Activated T-cell treated with anti-CD3 and anti-CD28 coated beads, Interleukin-2, amount 50 U/mL, for 72 hours (primary cell): ENCODE data around the gene OGT. TPM values are rescaled to one million over a fixed set of nuclear protein-coding genes. Genes with fewer than 3 reads are reported as not detected.

Source experiments
- ATAC-seq, 2 donors: fragments of 150-1000 bp; cut with Tn5 transposase; replicated peaks in 1 of 2; 2 replicates each; pipeline ENCODE4 v1.10.0; 2021; ENCODE audit warnings: moderate library complexity in 2 of 2, mild to moderate bottlenecking in 1 of 2
- DNase-seq, 2 donors: peaks; one replicate each; pipeline ENCODE4 v3.0.0; 2021 to 2022; ENCODE audit warnings: mixed read lengths in 1 of 2
- H3K27ac Mint-ChIP-seq: one replicate; pipeline ENCODE4 v1.8.0; 2022; ENCODE audit warnings: mild to moderate bottlenecking, moderate library complexity, mixed read lengths
- H3K27me3 Mint-ChIP-seq: one replicate; pipeline ENCODE4 v1.8.0; 2022; ENCODE audit warnings: low read depth, mixed read lengths
- H3K36me3 Mint-ChIP-seq, 2 donors: one replicate each; pipeline ENCODE4 v1.8.0; 2022; ENCODE audit warnings: mixed read lengths in 2 of 2, mild to moderate bottlenecking in 1 of 2; ENCODE audit not compliant: insufficient read depth in 2 of 2
- H3K4me1 Mint-ChIP-seq: one replicate; pipeline ENCODE4 v1.8.0; 2022; ENCODE audit warnings: low read depth, mixed read lengths
- H3K4me3 Mint-ChIP-seq, 2 donors: one replicate each; pipeline ENCODE4 v1.8.0; 2022; ENCODE audit warnings: mild to moderate bottlenecking in 2 of 2, mixed read lengths in 2 of 2, moderate library complexity in 2 of 2
- H3K9me3 Mint-ChIP-seq, 2 donors: one replicate each; pipeline ENCODE4 v1.8.0; 2022; ENCODE audit warnings: mixed read lengths in 2 of 2
- total RNA-seq, 2 donors: library from RNA; stranded (reverse); gene quantifications; one replicate each; pipeline ENCODE4 v1.2.3, GENCODE V29; 2022

The OGT gene
- total RNA-seq, 2 donors from 2014 or later = 702 to 788 TPM

GRCh38 chrX:71515038-71515396 is 17.9 kb upstream of the OGT start:
- DNase-seq = no peak
- H3K27ac Mint-ChIP-seq = no peak overlapping the region

GRCh38 chrX:71525316-71525715 is 7.6 kb upstream of the OGT start:
- ATAC-seq (no peak), DNase-seq (no peak)
- Mint-ChIP-seq H3K27ac (no peak overlapping the region), H3K4me1 (no peaks in the 10 kb centered on the region), H3K27me3 (no peaks in the 10 kb centered on the region), H3K36me3 (no peaks in the 10 kb centered on the region), H3K9me3 (no peaks in the 10 kb centered on the region), H3K4me3 (no peak overlapping the region)

More at GRCh38 chrX:71515038-71515396, 17.9 kb upstream of the OGT start:
- H3K27me3 Mint-ChIP-seq = peaks cover 19% of the 10 kb centered on the region
- H3K4me3 Mint-ChIP-seq = no peak overlapping the region
- H3K9me3 Mint-ChIP-seq = peaks cover 0 to 4% of the 10 kb centered on the region in 2 donors
- no peak for ATAC-seq
- H3K36me3 Mint-ChIP-seq = no peaks in the 10 kb centered on the region
- peaks cover 17% of the 10 kb centered on the region for H3K4me1 Mint-ChIP-seq

- peak overlapping the region; percentile 97 to 100 for H3K4me3 Mint-ChIP-seq
- H3K9me3 Mint-ChIP-seq = no peaks in the 10 kb centered on the region
- H3K4me1 Mint-ChIP-seq = peaks cover 17% of the 10 kb centered on the region
- ATAC-seq (peak; percentile 76 to 77), DNase-seq (peak; percentile 59 to 74)
- H3K36me3 Mint-ChIP-seq = peaks cover 21 to 32% of the 10 kb centered on the region in 2 donors
- peaks cover 7% of the 10 kb centered on the region for H3K27me3 Mint-ChIP-seq
- H3K27ac Mint-ChIP-seq = peak overlapping the region; percentile 100
Observed at GRCh38 chrX:71532078-71532752, 689 bp upstream of the OGT start.

- H3K36me3 Mint-ChIP-seq = peaks cover 25 to 39% of the 10 kb centered on the region in 2 donors
- H3K27me3 Mint-ChIP-seq = peaks cover 7% of the 10 kb centered on the region
- ATAC-seq (no peak), DNase-seq (no peak)
- no peaks in the 10 kb centered on the region for H3K9me3 Mint-ChIP-seq
- H3K4me3 Mint-ChIP-seq = peak overlapping the region; percentile 97 to 100
- H3K4me1 Mint-ChIP-seq = peaks cover 19% of the 10 kb centered on the region
- peak overlapping the region; percentile 100 for H3K27ac Mint-ChIP-seq
Observed at GRCh38 chrX:71533516-71533850, 579 bp downstream of the OGT start.

GRCh38 chrX:71533851-71534561 is 1.1 kb downstream of the OGT start:
- Mint-ChIP-seq H3K36me3 (peaks cover 25 to 41% of the 10 kb centered on the region in 2 donors), H3K4me3 (peak overlapping the region; percentile 97 to 100)

GRCh38 chrX:71534773-71535544 is 2.1 kb downstream of the OGT start:
- H3K36me3 Mint-ChIP-seq = peaks cover 28 to 48% of the 10 kb centered on the region in 2 donors
- DNase-seq (no peak), ATAC-seq (no peak)
- peaks cover 7% of the 10 kb centered on the region for H3K27me3 Mint-ChIP-seq
- no peaks in the 10 kb centered on the region for H3K9me3 Mint-ChIP-seq
- peaks cover 32% of the 10 kb centered on the region for H3K4me1 Mint-ChIP-seq
- H3K27ac Mint-ChIP-seq = peak overlapping the region; percentile 100
- peak overlapping the region; percentile 97 to 100 for H3K4me3 Mint-ChIP-seq

More at GRCh38 chrX:71533851-71534561, 1.1 kb downstream of the OGT start:
- H3K9me3 Mint-ChIP-seq = no peaks in the 10 kb centered on the region
- H3K27me3 Mint-ChIP-seq = peaks cover 7% of the 10 kb centered on the region
- ATAC-seq (peak; percentile 11 to 16), DNase-seq (peak; percentile 60 to 67)
- H3K4me1 Mint-ChIP-seq = peaks cover 24% of the 10 kb centered on the region
- H3K27ac Mint-ChIP-seq = peak overlapping the region; percentile 100

- H3K27ac Mint-ChIP-seq = peak overlapping the region; percentile 97
- DNase-seq (peak; percentile 29 to 55), ATAC-seq (no peak)
- peaks cover 31 to 54% of the 10 kb centered on the region in 2 donors for H3K36me3 Mint-ChIP-seq
- peak overlapping the region; percentile 96 to 97 for H3K4me3 Mint-ChIP-seq
- H3K9me3 Mint-ChIP-seq = no peaks in the 10 kb centered on the region
- peaks cover 7% of the 10 kb centered on the region for H3K27me3 Mint-ChIP-seq
- H3K4me1 Mint-ChIP-seq = peaks cover 32% of the 10 kb centered on the region
Observed at GRCh38 chrX:71536285-71536684, 3.4 kb downstream of the OGT start.

GRCh38 chrX:71537743-71538142 is 4.8 kb downstream of the OGT start:
- H3K27me3 Mint-ChIP-seq = peaks cover 7% of the 10 kb centered on the region
- H3K9me3 Mint-ChIP-seq = no peaks in the 10 kb centered on the region
- peak overlapping the region; percentile 86 to 97 for H3K4me3 Mint-ChIP-seq
- H3K4me1 Mint-ChIP-seq = peaks cover 40% of the 10 kb centered on the region
- peak overlapping the region; percentile 82 for H3K27ac Mint-ChIP-seq
- no peak for ATAC-seq
- peaks cover 37 to 59% of the 10 kb centered on the region in 2 donors for H3K36me3 Mint-ChIP-seq
- DNase-seq = no peak

- ATAC-seq = peak; percentile 42 to 45
- Mint-ChIP-seq H3K4me3 (peak overlapping the region; percentile 85 to 97), H3K36me3 (peaks cover 24 to 45% of the 10 kb centered on the region in 2 donors)
Observed at GRCh38 chrX:71540801-71541200, 7.9 kb downstream of the OGT start.

GRCh38 chrX:71541210-71542022 is 8.5 kb downstream of the OGT start:
- peak overlapping the region; percentile 98 for H3K27ac Mint-ChIP-seq
- peaks cover 69% of the 10 kb centered on the region for H3K4me1 Mint-ChIP-seq
- no peaks in the 10 kb centered on the region for H3K9me3 Mint-ChIP-seq
- H3K27me3 Mint-ChIP-seq = peaks cover 3% of the 10 kb centered on the region
- peak overlapping the region; percentile 85 to 97 for H3K4me3 Mint-ChIP-seq
- DNase-seq (no peak), ATAC-seq (peak; percentile 54)
- H3K36me3 Mint-ChIP-seq = peaks cover 24 to 49% of the 10 kb centered on the region in 2 donors

More at GRCh38 chrX:71540801-71541200, 7.9 kb downstream of the OGT start:
- Mint-ChIP-seq H3K4me1 (peaks cover 66% of the 10 kb centered on the region), H3K27ac (peak overlapping the region; percentile 98), H3K9me3 (no peaks in the 10 kb centered on the region), H3K27me3 (peaks cover 7% of the 10 kb centered on the region)
- no peak for DNase-seq

GRCh38 chrX:71542411-71542810 is 9.5 kb downstream of the OGT start:
- Mint-ChIP-seq H3K9me3 (no peaks in the 10 kb centered on the region), H3K27ac (peak overlapping the region; percentile 98), H3K36me3 (peaks cover 27 to 53% of the 10 kb centered on the region in 2 donors), H3K4me1 (peaks cover 72% of the 10 kb centered on the region), H3K27me3 (no peaks in the 10 kb centered on the region), H3K4me3 (peak overlapping the region; percentile 85 to 97)
- DNase-seq = no peak
- no peak for ATAC-seq

GRCh38 chrX:71542825-71543224 is 9.9 kb downstream of the OGT start:
- Mint-ChIP-seq H3K4me1 (peaks cover 75% of the 10 kb centered on the region), H3K27ac (peak overlapping the region; percentile 98), H3K36me3 (peaks cover 24 to 55% of the 10 kb centered on the region in 2 donors), H3K9me3 (no peaks in the 10 kb centered on the region), H3K27me3 (no peaks in the 10 kb centered on the region), H3K4me3 (peak overlapping the region; percentile 85 to 97)
- no peak for DNase-seq
- peak; percentile 20 to 49 for ATAC-seq
